Trophoblast cell (in vitro differentiated cells and primary cell): ENCODE measurements around the gene IER3.
A peak's percentile ranks its signal among the peaks of the same experiment; 100 is the strongest.
"Not testable (repeated sequence)": the region's sequence is repeated elsewhere in the genome, so short reads cannot be mapped to it uniquely, and the experiment has no call there.

Source experiments
- DNase-seq, 2 donors: peaks; one replicate each; pipeline ENCODE4 v3.0.0-alpha.2; 2016
- H2AFZ ChIP-seq: 2 replicates; pipeline ENCODE4 v1.6.1; 2013; ENCODE audit warnings: low read length, moderate library complexity, mild to moderate bottlenecking; ENCODE audit not compliant: insufficient read depth, poor library complexity
- H2AK5ac ChIP-seq: 2 replicates; pipeline ENCODE4 v1.6.1; 2013; ENCODE audit warnings: mild to moderate bottlenecking, low read length
- H2BK120ac ChIP-seq: 2 replicates; pipeline ENCODE4 v1.6.1; 2013; ENCODE audit warnings: low read length, mild to moderate bottlenecking, moderate library complexity; ENCODE audit not compliant: insufficient read depth, poor library complexity
- H2BK12ac ChIP-seq: 2 replicates; pipeline ENCODE4 v1.6.1; 2013; ENCODE audit warnings: mild to moderate bottlenecking, low read length, moderate library complexity
- H2BK5ac ChIP-seq: 2 replicates; pipeline ENCODE4 v1.6.1; 2013; ENCODE audit warnings: low read length, low read depth, moderate library complexity, mild to moderate bottlenecking; ENCODE audit not compliant: poor library complexity
- H3K14ac ChIP-seq: 2 replicates; pipeline ENCODE4 v1.6.1; 2013; ENCODE audit warnings: mild to moderate bottlenecking, low read length
- H3K18ac ChIP-seq: 2 replicates; pipeline ENCODE4 v1.6.1; 2013; ENCODE audit warnings: mild to moderate bottlenecking, low read length
- H3K23ac ChIP-seq: 2 replicates; pipeline ENCODE4 v1.6.1; 2013; ENCODE audit warnings: low read length
- H3K27ac ChIP-seq: 2 replicates; pipeline ENCODE4 v1.5.1; 2013; ENCODE audit warnings: low read depth, mild to moderate bottlenecking, inconsistent platforms, low read length, moderate library complexity
- H3K27me3 ChIP-seq: 2 replicates; pipeline ENCODE4 v1.6.1; 2013; ENCODE audit warnings: inconsistent platforms, mild to moderate bottlenecking, low read length, moderate library complexity; ENCODE audit not compliant: insufficient read depth
- H3K36me3 ChIP-seq, 2 experiments: 1 replicate in 1 of 2; 2 replicates in 1 of 2; pipeline ENCODE4 v1.6.1; 2013; ENCODE audit warnings: low read length in 2 of 2, mild to moderate bottlenecking in 2 of 2, moderate library complexity in 1 of 2; ENCODE audit not compliant: insufficient read depth in 2 of 2, control insufficient read depth in 1 of 2
- H3K4ac ChIP-seq: 2 replicates; pipeline ENCODE4 v1.6.1; 2013; ENCODE audit warnings: low read depth, mild to moderate bottlenecking, low read length, moderate library complexity
- H3K4me1 ChIP-seq, 2 experiments: 1 replicate in 1 of 2; 2 replicates in 1 of 2; pipeline ENCODE4 v1.6.1; 2013; ENCODE audit warnings: low read length in 2 of 2, mild to moderate bottlenecking in 2 of 2, moderate library complexity in 1 of 2; ENCODE audit not compliant: insufficient read depth in 2 of 2, control insufficient read depth in 1 of 2
- H3K4me2 ChIP-seq: 2 replicates; pipeline ENCODE4 v1.6.1; 2013; ENCODE audit warnings: inconsistent platforms, mild to moderate bottlenecking, low read length, moderate library complexity
- H3K4me3 ChIP-seq: 2 replicates; pipeline ENCODE4 v1.5.1; 2013; ENCODE audit warnings: mild to moderate bottlenecking, low read depth, low read length, inconsistent platforms
- H3K79me1 ChIP-seq: one replicate; pipeline ENCODE4 v1.6.1; 2013; ENCODE audit warnings: low read length
- H3K79me2 ChIP-seq: 2 replicates; pipeline ENCODE4 v1.6.1; 2013; ENCODE audit warnings: low read length, mild to moderate bottlenecking; ENCODE audit not compliant: control insufficient read depth, insufficient read depth, poor library complexity
- H3K9ac ChIP-seq: 2 replicates; pipeline ENCODE4 v1.6.1; 2013; ENCODE audit warnings: mild to moderate bottlenecking, low read length
- H3K9me3 ChIP-seq: 2 replicates; pipeline ENCODE4 v1.6.1; 2013; ENCODE audit warnings: low read depth, mild to moderate bottlenecking, control low read depth, inconsistent platforms, low read length; ENCODE audit not compliant: insufficient read depth
- H4K12ac ChIP-seq: 2 replicates; pipeline ENCODE4 v1.6.1; 2013; ENCODE audit warnings: low read depth, mild to moderate bottlenecking, low read length, moderate library complexity
- H4K8ac ChIP-seq: 2 replicates; pipeline ENCODE4 v1.6.1; 2013; ENCODE audit warnings: low read depth, mild to moderate bottlenecking, low read length, moderate library complexity
- H4K91ac ChIP-seq: one replicate; pipeline ENCODE4 v1.6.1; 2013; ENCODE audit warnings: low read depth, mild to moderate bottlenecking, low read length, moderate library complexity
- WGBS: extraction: QIAGEN DNeasy Blood & Tissue Kit; methylation state at CpG from one replicate; pipeline ENCODE4 v1.1.7; 2013; ENCODE audit warnings: missing lambda C conversion rate; ENCODE audit not compliant: insufficient read length, insufficient coverage; ENCODE audit errors: extremely low coverage; 5-methylcytosine and 5-hydroxymethylcytosine counted together

Gene IER3

GRCh38 chr6:30717845-30718720 lies 26.3 kb downstream of the IER3 start:
- Histone ChIP-seq H3K79me1 (peaks cover 27% of the 10 kb centered on the region), H3K27ac (peak overlapping the region; percentile 65), H4K12ac (peak overlapping the region; percentile 61), H3K4ac (peak overlapping the region; percentile 50), H3K79me2 (peaks cover 20% of the 10 kb centered on the region), H3K36me3 (peaks cover 17 to 23% of the 10 kb centered on the region in 2 experiments), H2BK5ac (peak overlapping the region; percentile 52), H3K4me2 (peak overlapping the region; percentile 4)
- H3K9me3 ChIP-seq, DNase-seq, H3K27me3 ChIP-seq, H4K8ac ChIP-seq, H3K14ac ChIP-seq, H2AFZ ChIP-seq, H3K4me1 ChIP-seq, H3K9ac ChIP-seq, H3K18ac ChIP-seq, H4K91ac ChIP-seq, H2BK12ac ChIP-seq, H3K4me3 ChIP-seq, H3K23ac ChIP-seq, H2AK5ac ChIP-seq, H2BK120ac ChIP-seq: not testable (repeated sequence)
- WGBS, result no CpG with 5 or more reads among the region's 37 CpGs

GRCh38 chr6:30717129-30717844 lies 27.1 kb downstream of the IER3 start, which contains the start of gene MDC1:
TSS of gene MDC1 (minus strand) at chr6:30717281. CDS start at chr6:30715175, 2,106 bp downstream.
- peaks cover 27% of the 10 kb centered on the region for H3K79me1 ChIP-seq
- WGBS, result no CpG with 5 or more reads among the region's 48 CpGs
- peak within 1 kb of the TSS; percentile 62 for H2BK12ac ChIP-seq
- H4K8ac ChIP-seq, result peak within 1 kb of the TSS; percentile 73
- H3K36me3 ChIP-seq, result peaks cover 21 to 23% of the 10 kb centered on the region in 2 experiments
- no peaks in the 10 kb centered on the region for H3K27me3 ChIP-seq
- H3K4me2 ChIP-seq, result peak within 1 kb of the TSS; percentile 67
- peak within 1 kb of the TSS; percentile 74 for H3K4me3 ChIP-seq
- peak within 1 kb of the TSS; percentile 91 for H4K91ac ChIP-seq
- peak within 1 kb of the TSS; percentile 66 for H3K4ac ChIP-seq
- H3K23ac ChIP-seq, result no peak within 1 kb of the TSS
- peaks cover 20% of the 10 kb centered on the region for H3K79me2 ChIP-seq
- peak within 1 kb of the TSS; percentile 76 for H3K18ac ChIP-seq
- peak within 1 kb of the TSS; percentile 65 for H3K27ac ChIP-seq
- peak within 1 kb of the TSS; percentile 63 for H2AFZ ChIP-seq
- H3K4me1 ChIP-seq, result peaks cover 2 to 5% of the 10 kb centered on the region in 2 experiments
- H2AK5ac ChIP-seq, result peak within 1 kb of the TSS; percentile 67
- H4K12ac ChIP-seq, result peak within 1 kb of the TSS; percentile 85
- peak within 1 kb of the TSS; percentile 82 for H3K14ac ChIP-seq
- H3K9me3 ChIP-seq, result peaks cover 1% of the 10 kb centered on the region
- peak within 1 kb of the TSS; percentile 79 for H3K9ac ChIP-seq
- DNase-seq, result peak; percentile 100
- peak within 1 kb of the TSS; percentile 65 for H2BK5ac ChIP-seq
- peak within 1 kb of the TSS; percentile 65 for H2BK120ac ChIP-seq

GRCh38 chr6:30716879-30717128 lies 27.5 kb downstream of the IER3 start:
- H3K14ac ChIP-seq, result peak overlapping the region; percentile 82
- peak overlapping the region; percentile 65 for H2BK5ac ChIP-seq
- peak overlapping the region; percentile 91 for H4K91ac ChIP-seq
- H3K27me3 ChIP-seq, result no peaks in the 10 kb centered on the region
- peak overlapping the region; percentile 53 for H3K27ac ChIP-seq
- H2AFZ ChIP-seq, result peak overlapping the region; percentile 63
- peaks cover 25% of the 10 kb centered on the region for H3K79me1 ChIP-seq
- H3K4ac ChIP-seq, result peak overlapping the region; percentile 66
- peak overlapping the region; percentile 74 for H3K4me3 ChIP-seq
- peaks cover 21 to 26% of the 10 kb centered on the region in 2 experiments for H3K36me3 ChIP-seq
- H4K8ac ChIP-seq, result peak overlapping the region; percentile 73
- peaks cover 1% of the 10 kb centered on the region for H3K9me3 ChIP-seq
- peaks cover 2 to 5% of the 10 kb centered on the region in 2 experiments for H3K4me1 ChIP-seq
- peak overlapping the region; percentile 61 for H3K18ac ChIP-seq
- H3K79me2 ChIP-seq, result peaks cover 18% of the 10 kb centered on the region
- H2BK12ac ChIP-seq, result no peak overlapping the region
- H4K12ac ChIP-seq, result peak overlapping the region; percentile 85
- H3K9ac ChIP-seq, result peak overlapping the region; percentile 79
- H2BK120ac ChIP-seq, result peak overlapping the region; percentile 65
- no peak overlapping the region for H3K23ac ChIP-seq
- peak overlapping the region; percentile 67 for H2AK5ac ChIP-seq
- no CpG with 5 or more reads among the region's 8 CpGs for WGBS
- no peak for DNase-seq
- H3K4me2 ChIP-seq, result peak overlapping the region; percentile 67

- H3K4me3 ChIP-seq, result no peak overlapping the region
- no peak overlapping the region for H3K14ac ChIP-seq
- no peak overlapping the region for H2AK5ac ChIP-seq
- no peak overlapping the region for H3K4me2 ChIP-seq
- no peak overlapping the region for H3K4ac ChIP-seq
- no peaks in the 10 kb centered on the region for H3K9me3 ChIP-seq
- no CpG with 5 or more reads among the region's 1 CpG for WGBS
- peaks cover 8% of the 10 kb centered on the region for H3K79me1 ChIP-seq
- H4K91ac ChIP-seq, result no peak overlapping the region
- no peak overlapping the region for H4K12ac ChIP-seq
- H2BK12ac ChIP-seq, result no peak overlapping the region
- H3K9ac ChIP-seq, result no peak overlapping the region
- H3K27me3 ChIP-seq, result no peaks in the 10 kb centered on the region
- H4K8ac ChIP-seq, result no peak overlapping the region
- no peak overlapping the region for H3K27ac ChIP-seq
- H3K4me1 ChIP-seq, result peaks cover 2 to 5% of the 10 kb centered on the region in 2 experiments
- no peak for DNase-seq
- H2BK5ac ChIP-seq, result no peak overlapping the region
- H3K23ac ChIP-seq, result no peak overlapping the region
- H2BK120ac ChIP-seq, result no peak overlapping the region
- peaks cover 3% of the 10 kb centered on the region for H3K79me2 ChIP-seq
- no peak overlapping the region for H2AFZ ChIP-seq
- no peak overlapping the region for H3K18ac ChIP-seq
- H3K36me3 ChIP-seq, result peaks cover 28 to 38% of the 10 kb centered on the region in 2 experiments
Measured at GRCh38 chr6:30714263-30714662, 30.1 kb downstream of the IER3 start.
